Common myeloid progenitor, CD34-positive (primary cell): Measurements from ENCODE around the gene DMGDH.

ENCODE experiments used
- CTCF ChIA-PET: fragments of 350-600 bp; sonication (Branson Sonifier 250); formaldehyde crosslinking; loops from one replicate; lab custom pipeline; 2021; ENCODE audit warnings: antibody characterized with exemption; lab: Charles Lee
- POLR2A ChIA-PET: fragments of 350-600 bp; sonication (Branson Sonifier 250); formaldehyde crosslinking; loops from one replicate; lab custom pipeline; 2021; ENCODE audit warnings: antibody characterized with exemption; lab: Charles Lee
- DNase-seq, 3 donors: peaks; one replicate each; pipeline versions ENCODE4 v3.0.0 to v3.0.0-alpha.2; 2013
- H3K27ac ChIP-seq, 2 experiments: 1 replicate in 1 of 2; 2 replicates in 1 of 2; pipeline ENCODE4 v1.7.0; 2013; ENCODE audit warnings: inconsistent platforms in 2 of 2, low read length in 2 of 2, mild to moderate bottlenecking in 2 of 2, low read depth in 1 of 2, moderate library complexity in 1 of 2; ENCODE audit not compliant: severe bottlenecking in 2 of 2, insufficient read depth in 1 of 2, poor library complexity in 1 of 2
- H3K27me3 ChIP-seq, 5 experiments: replicated peaks in 2 of 5; 1 replicate in 3 of 5; 2 replicates in 2 of 5; pipeline versions ENCODE4 v1.6.1 to v1.7.0; 2013; ENCODE audit warnings: low read length in 4 of 5, mild to moderate bottlenecking in 2 of 5, moderate library complexity in 2 of 5, inconsistent platforms in 1 of 5; ENCODE audit not compliant: insufficient read depth in 5 of 5, control insufficient read depth in 4 of 5
- H3K36me3 ChIP-seq, 4 experiments: 1 replicate in 2 of 4; 2 replicates in 2 of 4; pipeline versions ENCODE4 v1.6.1 to v1.7.0; 2013; ENCODE audit warnings: low read length in 3 of 4, control low read depth in 1 of 4, mild to moderate bottlenecking in 1 of 4; ENCODE audit not compliant: control insufficient read depth in 4 of 4, insufficient read depth in 4 of 4
- H3K4me1 ChIP-seq, 4 experiments: 1 replicate in 3 of 4; 2 replicates in 1 of 4; pipeline versions ENCODE4 v1.6.1 to v1.7.1; 2013; ENCODE audit warnings: low read length in 3 of 4, mild to moderate bottlenecking in 3 of 4, control low read depth in 1 of 4, inconsistent platforms in 1 of 4, moderate library complexity in 1 of 4; ENCODE audit not compliant: control insufficient read depth in 4 of 4, insufficient read depth in 4 of 4; ENCODE audit errors: control extremely low read depth in 1 of 4
- H3K4me3 ChIP-seq, 7 experiments: 1 replicate in 4 of 7; 2 replicates in 3 of 7; pipeline versions ENCODE4 v1.5.1 to v1.7.0; 2013; ENCODE audit warnings: mild to moderate bottlenecking in 7 of 7, low read length in 6 of 7, moderate library complexity in 6 of 7, inconsistent platforms in 2 of 7, low read depth in 2 of 7, control low read depth in 1 of 7; ENCODE audit not compliant: insufficient read depth in 4 of 7, control insufficient read depth in 1 of 7; ENCODE audit errors: extremely low read depth in 1 of 7
- H3K9me3 ChIP-seq, 5 experiments: 1 replicate in 4 of 5; 2 replicates in 1 of 5; pipeline versions ENCODE4 v1.6.1 to v1.7.1; 2013; ENCODE audit warnings: low read length in 4 of 5, mild to moderate bottlenecking in 2 of 5, inconsistent platforms in 1 of 5, low read depth in 1 of 5, moderate library complexity in 1 of 5; ENCODE audit not compliant: control insufficient read depth in 4 of 5, insufficient read depth in 2 of 5; ENCODE audit errors: control extremely low read depth in 1 of 5
- WGBS: methylation state at CpG from one replicate; pipeline ENCODE4 v1.1.5; 2013; ENCODE audit not compliant: insufficient coverage; 5-methylcytosine and 5-hydroxymethylcytosine counted together

Gene DMGDH

DNA sequence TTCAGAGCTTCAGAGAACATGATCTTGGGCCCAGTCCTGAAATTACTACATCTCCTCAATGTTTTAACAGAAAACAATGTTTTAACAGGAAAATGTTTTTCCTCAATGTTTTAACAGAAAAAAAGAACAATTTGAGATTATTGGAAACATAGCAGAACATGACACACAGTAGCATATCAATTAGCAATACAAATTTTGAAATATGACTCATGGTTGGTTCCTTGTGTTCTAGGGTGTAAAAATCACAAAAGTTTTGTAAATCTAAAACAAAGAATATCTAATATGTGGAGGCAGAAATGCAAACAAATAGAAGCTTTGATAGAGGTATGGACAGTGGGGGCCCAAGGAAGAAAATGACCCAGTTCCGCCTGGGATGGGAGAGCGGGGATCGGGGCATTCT, 61.6 kb downstream of the DMGDH start:
- Histone ChIP-seq H3K4me3 (no peak overlapping the region), H3K27ac (no peak overlapping the region), H3K9me3 (peaks cover 0 to 8% (median 0%) of the 10 kb centered on the region in 5 experiments), H3K4me1 (no peaks in the 10 kb centered on the region), H3K36me3 (no peaks in the 10 kb centered on the region), H3K27me3 (no peaks in the 10 kb centered on the region)
- CTCF ChIA-PET = interaction anchor here (1.7 kb wide), 2 partner anchors 13 to 209 kb away, joined by 4 to 10 read pairs; no protein-coding TSS in a partner anchor
- POLR2A ChIA-PET = no interaction called here
- WGBS = 81% methylated on average over 3 of the region's 3 CpGs
- no peak for DNase-seq

DNA sequence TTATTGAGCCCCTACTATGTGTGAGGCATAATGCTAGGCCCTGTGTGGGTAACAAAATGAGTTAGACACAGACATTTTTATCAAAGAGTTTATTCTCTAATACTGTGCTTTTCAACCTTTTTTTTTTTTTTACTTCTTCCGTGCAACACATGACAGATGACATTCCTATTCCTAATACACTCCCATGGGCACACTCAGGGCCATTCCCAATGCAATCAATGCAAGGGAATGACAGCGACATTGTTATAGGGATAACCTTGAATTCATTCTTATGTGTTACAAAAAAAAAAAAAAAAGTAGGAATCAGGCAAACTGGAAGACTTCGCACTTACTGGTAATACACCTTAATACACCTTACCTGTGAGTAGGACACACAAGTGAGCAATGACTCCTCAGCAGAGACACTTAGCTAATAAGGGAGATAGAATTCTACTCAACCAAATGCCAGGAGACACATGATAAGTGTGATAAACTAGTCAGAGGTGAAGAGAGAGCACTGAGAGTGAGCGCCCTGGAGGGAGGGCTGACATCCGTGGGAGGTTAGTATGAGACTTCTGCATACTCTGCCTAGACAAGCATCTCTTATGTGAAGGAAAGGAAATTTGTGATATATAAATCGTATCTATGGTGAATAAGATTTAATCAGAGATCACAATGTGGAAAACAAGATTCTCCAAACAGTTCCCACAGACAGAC, 63.4 kb downstream of the DMGDH start:
- DNase-seq = no peak
- Histone ChIP-seq H3K27ac (no peak overlapping the region), H3K9me3 (no peaks in the 10 kb centered on the region), H3K36me3 (no peaks in the 10 kb centered on the region), H3K4me1 (no peaks in the 10 kb centered on the region), H3K27me3 (no peaks in the 10 kb centered on the region), H3K4me3 (no peak overlapping the region)
- WGBS = 100% methylated on average over 2 of the region's 6 CpGs
- ChIA-PET CTCF (interaction anchor here (1.7 kb wide), 1 partner anchor 210 kb away, joined by 4 read pairs; no protein-coding TSS in a partner anchor), POLR2A (no interaction called here)

DNA sequence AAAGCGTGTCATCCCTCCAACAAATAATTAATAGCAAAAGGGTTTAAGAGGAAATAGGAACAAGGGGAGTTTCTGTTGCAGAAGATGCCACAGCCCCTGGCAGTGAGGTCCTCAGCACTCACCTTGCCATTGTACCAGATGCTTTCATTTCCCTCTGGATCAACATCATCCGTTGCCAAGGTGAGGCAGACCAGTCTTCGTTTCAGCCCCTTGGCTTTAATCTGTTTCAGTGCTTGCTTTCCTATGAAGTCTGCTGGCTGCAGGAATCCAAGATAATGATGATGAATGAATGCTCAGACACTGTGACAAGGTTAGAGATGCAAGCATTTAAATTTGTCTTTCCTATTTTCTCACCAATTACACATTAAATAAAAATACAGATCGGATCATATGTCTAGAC, 64.3 kb downstream of the DMGDH start:
- Histone ChIP-seq H3K4me3 (no peak overlapping the region), H3K27ac (no peak overlapping the region), H3K27me3 (no peaks in the 10 kb centered on the region), H3K4me1 (no peaks in the 10 kb centered on the region), H3K36me3 (no peaks in the 10 kb centered on the region), H3K9me3 (no peaks in the 10 kb centered on the region)
- DNase-seq = no peak
- CTCF ChIA-PET = no interaction called here
- POLR2A ChIA-PET = no interaction called here
- WGBS = 100% methylated on average over 2 of the region's 4 CpGs

DNA sequence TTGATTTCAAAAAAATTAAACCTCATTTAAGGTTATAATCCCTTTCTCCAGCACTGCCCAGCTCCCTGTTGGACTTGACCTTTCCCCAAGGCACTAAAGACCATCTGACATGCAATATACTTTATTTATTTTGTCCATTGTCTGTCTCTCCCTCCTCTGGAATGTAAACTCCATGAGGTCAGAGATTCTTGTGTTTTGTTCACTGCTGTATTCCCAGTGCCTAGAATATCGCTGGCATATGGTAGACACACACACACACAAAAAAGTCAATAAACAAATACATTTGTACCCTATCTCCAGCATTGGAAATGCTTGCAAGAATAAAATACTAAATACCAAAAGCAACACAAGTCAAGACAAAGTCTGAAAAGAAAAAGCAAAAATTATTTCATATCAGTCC, 67.1 kb downstream of the DMGDH start:
- Histone ChIP-seq H3K36me3 (no peaks in the 10 kb centered on the region), H3K4me1 (no peaks in the 10 kb centered on the region), H3K27ac (no peak overlapping the region), H3K27me3 (no peaks in the 10 kb centered on the region), H3K4me3 (no peak overlapping the region), H3K9me3 (no peaks in the 10 kb centered on the region)
- CTCF ChIA-PET = interaction anchor here (1.4 kb wide), 2 partner anchors 18 to 131 kb away, joined by 4 read pairs; no protein-coding TSS in a partner anchor
- no peak for DNase-seq
- POLR2A ChIA-PET = no interaction called here
- WGBS = no CpG with 5 or more reads among the region's 1 CpG

DNA sequence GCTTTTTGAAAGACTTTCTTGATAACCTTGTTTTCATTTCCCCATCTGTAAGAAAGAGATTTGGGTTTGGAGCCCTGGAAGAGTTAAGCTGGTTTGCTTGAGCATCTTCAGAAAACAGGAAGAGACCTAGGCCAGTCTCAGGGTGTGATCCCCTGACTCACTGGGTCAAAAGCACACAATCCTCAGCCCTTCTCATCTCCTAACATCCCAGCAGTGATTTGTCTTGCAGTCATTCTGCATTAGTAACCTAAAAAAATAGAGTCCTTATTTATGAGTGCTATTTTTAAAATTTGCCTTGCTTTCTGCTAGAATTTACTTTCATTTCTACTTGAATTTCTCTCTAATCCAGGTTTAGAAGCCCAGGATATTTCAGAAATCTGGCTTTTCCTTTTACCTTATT, 68.0 kb downstream of the DMGDH start:
- ChIA-PET POLR2A (no interaction called here), CTCF (interaction anchor here (1.0 to 1.4 kb wide), 2 partner anchors 20 to 132 kb away, joined by 4 read pairs; no protein-coding TSS in a partner anchor)
- Histone ChIP-seq H3K27me3 (peaks cover 0 to 2% (median 0%) of the 10 kb centered on the region in 5 experiments), H3K27ac (no peak overlapping the region), H3K4me1 (no peaks in the 10 kb centered on the region), H3K36me3 (no peaks in the 10 kb centered on the region), H3K9me3 (no peaks in the 10 kb centered on the region), H3K4me3 (no peak overlapping the region)
- no peak for DNase-seq

DNA sequence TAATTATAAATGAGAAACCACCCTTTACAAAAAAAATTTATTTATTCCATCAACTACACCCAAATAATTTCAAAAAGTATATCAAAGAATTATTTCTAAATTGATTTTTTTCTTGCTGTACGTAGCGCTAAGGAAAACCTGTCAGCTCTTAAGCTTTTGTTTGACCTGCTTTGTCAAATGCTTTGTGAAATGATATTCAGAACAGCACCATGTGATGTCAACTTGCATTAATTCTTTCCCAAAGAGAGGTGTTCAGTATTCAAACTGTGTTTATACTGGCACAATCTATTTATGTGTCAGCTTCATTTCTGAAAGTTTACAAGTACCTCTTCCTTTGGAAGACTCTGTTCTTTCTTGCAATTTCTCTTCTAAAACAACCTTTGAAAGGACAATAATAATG, 72.4 kb downstream of the DMGDH start:
- CTCF ChIA-PET = interaction anchor here (1.3 kb wide), 1 partner anchor 23 kb away, joined by 3 read pairs; no protein-coding TSS in a partner anchor
- WGBS = 100% methylated on average over 2 of the region's 2 CpGs

DNA sequence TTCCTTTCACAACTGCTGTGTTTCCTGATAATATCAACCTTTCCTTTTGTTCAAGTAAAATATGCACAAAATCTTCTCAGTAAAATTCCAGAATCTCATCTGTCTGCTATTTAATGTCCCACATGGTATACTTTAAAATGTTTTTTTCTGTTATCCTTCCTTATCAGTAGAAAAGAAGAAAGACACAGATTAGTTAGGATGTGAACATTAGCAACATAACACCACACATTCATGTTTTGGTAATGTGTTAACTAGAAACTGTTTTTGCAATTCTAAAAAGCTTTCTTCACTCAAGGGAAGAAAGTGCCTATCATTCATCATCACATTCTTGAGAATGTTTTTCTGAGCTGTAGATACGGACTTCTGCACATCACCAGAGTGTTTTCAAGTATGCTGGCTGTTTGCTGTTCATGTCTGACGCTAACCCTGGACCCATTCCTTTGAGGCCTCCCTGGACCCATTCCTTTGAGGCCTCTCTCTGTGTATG, 73.9 kb downstream of the DMGDH start:
- POLR2A ChIA-PET = no interaction called here
- DNase-seq = no peak
- WGBS = 100% methylated on average over 2 of the region's 2 CpGs
- peaks cover 0 to 2% (median 0%) of the 10 kb centered on the region in 5 experiments for H3K9me3 ChIP-seq
- H3K27ac ChIP-seq = no peak overlapping the region
- peaks cover 0 to 5% (median 0%) of the 10 kb centered on the region in 4 experiments for H3K4me1 ChIP-seq
- H3K4me3 ChIP-seq = no peak overlapping the region
- no peaks in the 10 kb centered on the region for H3K36me3 ChIP-seq
- CTCF ChIA-PET = interaction anchor here (0.8 to 1.3 kb wide), 3 partner anchors 9 to 45 kb away, joined by 3 read pairs; no protein-coding TSS in a partner anchor
- H3K27me3 ChIP-seq = peaks cover 0 to 2% (median 0%) of the 10 kb centered on the region in 5 experiments

More for the DNA sequence above, 72.4 kb downstream of the DMGDH start:
- no peaks in the 10 kb centered on the region for H3K36me3 ChIP-seq
- no peak overlapping the region for H3K27ac ChIP-seq
- H3K4me3 ChIP-seq = no peak overlapping the region
- peaks cover 0 to 2% (median 0%) of the 10 kb centered on the region in 5 experiments for H3K27me3 ChIP-seq
- H3K9me3 ChIP-seq = peaks cover 0 to 2% (median 0%) of the 10 kb centered on the region in 5 experiments
- peaks cover 0 to 5% (median 0%) of the 10 kb centered on the region in 4 experiments for H3K4me1 ChIP-seq
- no peak for DNase-seq
- POLR2A ChIA-PET = no interaction called here
